HepG2 (cell line): Measurements from ENCODE around the gene RABEP1. TPM values are rescaled to one million over a fixed set of nuclear protein-coding genes. Genes with fewer than 3 reads are reported as not detected.

Experiments used
- ATAC-seq: fragments of 200-7000 bp; cut with Tn5 transposase; 3 replicates; pipeline ENCODE4 v1.9.1; 2020; ENCODE audit warnings: mild to moderate bottlenecking, moderate library complexity
- BruUV-seq: library from RNA; stranded (reverse); fragments of 400-500 nt; replicated peaks from 2 replicates; lab custom pipeline; 2021; lab: Mats Ljungman, UMichigan
- CTCF ChIA-PET: fragments of 300-600 bp; formaldehyde crosslinking; extraction: SDS; loops from one replicate; lab custom pipeline; 2021; ENCODE audit warnings: low total read pairs, inconsistent platforms, low intra/inter-chr PET ratio; lab: Yijun Ruan, JAX
- POLR2A ChIA-PET: fragments of 350-600 bp; sonication (Branson Sonifier 250); formaldehyde crosslinking; loops from one replicate; lab custom pipeline; 2020; ENCODE audit warnings: antibody characterized with exemption, inconsistent platforms; lab: Yijun Ruan, JAX
- DNase-seq: peaks from one replicate; pipeline ENCODE4 v3.0.0-alpha.2; 2015; ENCODE audit warnings: low spot score
- FAIRE-seq: peaks from 3 replicates; lab custom pipeline; 2011; peaks lifted over from hg19 to GRCh38; lab: Jason Lieb, UNC
- H2AFZ ChIP-seq: one replicate; pipeline ENCODE4 v1.6.1; 2011; ENCODE audit warnings: low read length, inconsistent platforms
- H3K27ac ChIP-seq: fragments of 300-600 bp; 3 replicates; pipeline ENCODE4 v1.8.0; 2011; ENCODE audit warnings: mixed run types, mild to moderate bottlenecking, mixed read lengths, low read length, inconsistent platforms; ENCODE audit not compliant: insufficient read depth; ENCODE audit errors: extremely low read length
- H3K27me3 ChIP-seq, 2 experiments: fragments of 200-600 bp in 1 of 2; 2 replicates in 1 of 2; 3 replicates in 1 of 2; pipeline versions ENCODE4 v1.6.0 to v1.8.0; 2011; ENCODE audit warnings: low read length in 2 of 2, mild to moderate bottlenecking in 2 of 2, moderate library complexity in 2 of 2, inconsistent platforms in 1 of 2; ENCODE audit not compliant: insufficient read depth in 2 of 2, control insufficient read depth in 1 of 2
- H3K36me3 ChIP-seq, 2 experiments: fragments of 200-600 bp in 1 of 2; replicated peaks in 1 of 2; 2 replicates in 1 of 2; 3 replicates in 1 of 2; pipeline versions ENCODE4 v1.5.1 to v1.8.0; 2011; ENCODE audit warnings: low read length in 2 of 2, inconsistent platforms in 1 of 2; ENCODE audit not compliant: insufficient read depth in 2 of 2, control insufficient read depth in 1 of 2
- H3K4me1 ChIP-seq: 2 replicates; pipeline ENCODE4 v1.5.1; 2012; ENCODE audit warnings: low read length, inconsistent platforms; ENCODE audit not compliant: insufficient read depth
- H3K4me2 ChIP-seq: 2 replicates; pipeline ENCODE4 v1.6.0; 2011; ENCODE audit warnings: low read depth, low read length, inconsistent platforms
- H3K4me3 ChIP-seq, 3 experiments: fragments of 200-600 bp in 1 of 3; sonication (generic), shearing (Covaris generic) in 1 of 3; replicated peaks in 1 of 3; 2 replicates each; pipeline ENCODE4 v1.5.1; 2011 to 2016; ENCODE audit warnings: low read length in 3 of 3, inconsistent platforms in 2 of 3, low read depth in 2 of 3, mild to moderate bottlenecking in 2 of 3, control low read depth in 1 of 3, mixed read lengths in 1 of 3; ENCODE audit not compliant: insufficient read depth in 1 of 3
- H3K79me2 ChIP-seq: one replicate; pipeline ENCODE4 v1.6.1; 2011; ENCODE audit warnings: low read length, inconsistent platforms; ENCODE audit not compliant: insufficient read depth
- H3K9ac ChIP-seq: 2 replicates; pipeline ENCODE4 v1.6.0; 2011; ENCODE audit warnings: mild to moderate bottlenecking, low read depth, low read length, inconsistent platforms; ENCODE audit not compliant: insufficient read depth
- H3K9me3 ChIP-seq: 2 replicates; pipeline ENCODE4 v1.5.1; 2012; ENCODE audit warnings: mild to moderate bottlenecking, low read length
- H4K20me1 ChIP-seq: 2 replicates; pipeline ENCODE4 v1.6.0; 2011; ENCODE audit warnings: inconsistent platforms, mild to moderate bottlenecking, low read length, moderate library complexity; ENCODE audit not compliant: insufficient read depth
- CBX5 ChIP-seq: sonication (generic); formaldehyde crosslinking; IDR thresholded peaks from 2 replicates; pipeline ENCODE4 v1.4.0; 2020; ENCODE audit warnings: missing genetic modification reagents, borderline replicate concordance
- HMG20A ChIP-seq: IDR thresholded peaks from 2 replicates; pipeline ENCODE4 v1.6.1; 2016; ENCODE audit warnings: borderline replicate concordance
- MLLT10 ChIP-seq: sonication (generic); formaldehyde crosslinking; IDR thresholded peaks from 2 replicates; pipeline ENCODE4 v1.4.0; 2020; ENCODE audit warnings: missing genetic modification reagents
- RFXANK ChIP-seq: IDR thresholded peaks from 2 replicates; pipeline ENCODE4 v1.6.1; 2016
- STAT6 ChIP-seq: sonication (generic); formaldehyde crosslinking; IDR thresholded peaks from 2 replicates; pipeline ENCODE4 v1.4.0; 2020; ENCODE audit warnings: missing genetic modification reagents, mild to moderate bottlenecking, borderline replicate concordance
- ZNF557 ChIP-seq: sonication (generic); formaldehyde crosslinking; IDR thresholded peaks from 2 replicates; pipeline ENCODE4 v1.4.0; 2020; ENCODE audit warnings: missing genetic modification reagents
- ZNF670 ChIP-seq: sonication (generic); formaldehyde crosslinking; IDR thresholded peaks from 2 replicates; pipeline ENCODE4 v1.8.0; 2022; ENCODE audit warnings: mild to moderate bottlenecking, missing genetic modification reagents, borderline replicate concordance
- WGBS: methylation state at CpG from one replicate; pipeline ENCODE4 v1.1.6; 2017; ENCODE audit warnings: low lambda C conversion rate; 5-methylcytosine and 5-hydroxymethylcytosine counted together
- in situ Hi-C: cut with HindIII; loops from 2 replicates; pipeline ENCODE4 v1.10.0; 2017; ENCODE audit warnings: low pct_unique_long_range_greater_than_20kb; ENCODE audit not compliant: extremely low pct_ligation_motif_present
- intact Hi-C: fragments of 100-400 bp; cut with micrococcal nuclease; formaldehyde crosslinking; loops from one replicate; pipeline ENCODE4 v1.10.0; 2022; ENCODE audit not compliant: unreplicated experiment
- polyA plus RNA-seq, 8 experiments: library from polyadenylated mRNA; depleted of rRNA in 3 of 8; stranded (reverse) in 7 of 8; unstranded in 1 of 8; fragments of >200 nt; fragmentation: Illumina TruSeq in 4 of 8; extraction: Trizol in 4 of 8; gene quantifications; 2 replicates each; pipeline versions ENCODE4 v1.2.1 to v1.2.3, GENCODE V29; 2011 to 2016; ENCODE audit warnings: low read depth in 4 of 8, missing spikeins in 1 of 8, mixed read lengths in 1 of 8; ENCODE audit not compliant: insufficient read depth in 1 of 8
- total RNA-seq, 5 experiments: library from RNA; depleted of rRNA; stranded (reverse); fragments of >200 nt; fragmentation: Illumina TruSeq; extraction: Trizol; gene quantifications; 2 replicates each; pipeline ENCODE4 v1.2.3, GENCODE V29; 2016; ENCODE audit warnings: low read depth in 1 of 5
- TF ChIP-seq, protein P1 (sequence below): IDR thresholded peaks from 2 replicates; pipeline ENCODE4 v1.4.0; 2020; ENCODE audit warnings: mild to moderate bottlenecking, missing genetic modification reagents
- TF ChIP-seq, protein P2 (sequence below): sonication (generic); formaldehyde crosslinking; IDR thresholded peaks from 2 replicates; pipeline ENCODE4 v1.5.1; 2020; ENCODE audit warnings: missing genetic modification reagents, mild to moderate bottlenecking, borderline replicate concordance

Gene RABEP1
- total and polyA plus RNA-seq, 2 of the 13 experiments (the other 11 are each of a cell fraction or from before 2014, with no cell fraction given), result 13.7 to 41.5 TPM

- TF ChIP-seq HMG20A (CRISPR knock-in tag), result no peak
- no peak for TF ChIP-seq ZNF670 (CRISPR knock-in tag)
- TF ChIP-seq RFXANK, result no peak
- no peak for TF ChIP-seq STAT6 (CRISPR knock-in tag)
- TF ChIP-seq CBX5 (CRISPR knock-in tag), result no peak
- no peak for TF ChIP-seq ZNF557 (CRISPR knock-in tag)
- TF ChIP-seq MLLT10 (CRISPR knock-in tag), result no peak
- TF ChIP-seq, protein P1, sequence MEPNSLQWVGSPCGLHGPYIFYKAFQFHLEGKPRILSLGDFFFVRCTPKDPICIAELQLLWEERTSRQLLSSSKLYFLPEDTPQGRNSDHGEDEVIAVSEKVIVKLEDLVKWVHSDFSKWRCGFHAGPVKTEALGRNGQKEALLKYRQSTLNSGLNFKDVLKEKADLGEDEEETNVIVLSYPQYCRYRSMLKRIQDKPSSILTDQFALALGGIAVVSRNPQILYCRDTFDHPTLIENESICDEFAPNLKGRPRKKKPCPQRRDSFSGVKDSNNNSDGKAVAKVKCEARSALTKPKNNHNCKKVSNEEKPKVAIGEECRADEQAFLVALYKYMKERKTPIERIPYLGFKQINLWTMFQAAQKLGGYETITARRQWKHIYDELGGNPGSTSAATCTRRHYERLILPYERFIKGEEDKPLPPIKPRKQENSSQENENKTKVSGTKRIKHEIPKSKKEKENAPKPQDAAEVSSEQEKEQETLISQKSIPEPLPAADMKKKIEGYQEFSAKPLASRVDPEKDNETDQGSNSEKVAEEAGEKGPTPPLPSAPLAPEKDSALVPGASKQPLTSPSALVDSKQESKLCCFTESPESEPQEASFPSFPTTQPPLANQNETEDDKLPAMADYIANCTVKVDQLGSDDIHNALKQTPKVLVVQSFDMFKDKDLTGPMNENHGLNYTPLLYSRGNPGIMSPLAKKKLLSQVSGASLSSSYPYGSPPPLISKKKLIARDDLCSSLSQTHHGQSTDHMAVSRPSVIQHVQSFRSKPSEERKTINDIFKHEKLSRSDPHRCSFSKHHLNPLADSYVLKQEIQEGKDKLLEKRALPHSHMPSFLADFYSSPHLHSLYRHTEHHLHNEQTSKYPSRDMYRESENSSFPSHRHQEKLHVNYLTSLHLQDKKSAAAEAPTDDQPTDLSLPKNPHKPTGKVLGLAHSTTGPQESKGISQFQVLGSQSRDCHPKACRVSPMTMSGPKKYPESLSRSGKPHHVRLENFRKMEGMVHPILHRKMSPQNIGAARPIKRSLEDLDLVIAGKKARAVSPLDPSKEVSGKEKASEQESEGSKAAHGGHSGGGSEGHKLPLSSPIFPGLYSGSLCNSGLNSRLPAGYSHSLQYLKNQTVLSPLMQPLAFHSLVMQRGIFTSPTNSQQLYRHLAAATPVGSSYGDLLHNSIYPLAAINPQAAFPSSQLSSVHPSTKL (CRISPR knock-in tag), result no peak
- TF ChIP-seq, protein P2, sequence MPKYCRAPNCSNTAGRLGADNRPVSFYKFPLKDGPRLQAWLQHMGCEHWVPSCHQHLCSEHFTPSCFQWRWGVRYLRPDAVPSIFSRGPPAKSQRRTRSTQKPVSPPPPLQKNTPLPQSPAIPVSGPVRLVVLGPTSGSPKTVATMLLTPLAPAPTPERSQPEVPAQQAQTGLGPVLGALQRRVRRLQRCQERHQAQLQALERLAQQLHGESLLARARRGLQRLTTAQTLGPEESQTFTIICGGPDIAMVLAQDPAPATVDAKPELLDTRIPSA (CRISPR knock-in tag), result no peak
- no peak for ATAC-seq
- no peaks in the 10 kb centered on the region for H3K9me3 ChIP-seq
- no TSS peak for BruUV-seq
- no peak for FAIRE-seq
- peaks cover 24% of the 10 kb centered on the region for H3K4me1 ChIP-seq
- POLR2A ChIA-PET, result no interaction called here
- WGBS, result 97% methylated on average over 3 of the region's 3 CpGs
- CTCF ChIA-PET, result no interaction called here
- H4K20me1 ChIP-seq, result no peaks in the 10 kb centered on the region; the same call in 1 of the 2 replicates
- H3K27me3 ChIP-seq, result no peaks in the 10 kb centered on the region; a peak in 1 of 5 replicates
- in situ Hi-C loops (no loop called here), intact Hi-C loops (no loop called here)
- no peak overlapping the region for H3K4me2 ChIP-seq
- H3K9ac ChIP-seq, result no peak overlapping the region
- peaks cover 24% of the 10 kb centered on the region for H3K79me2 ChIP-seq
- H3K4me3 ChIP-seq, result no peak overlapping the region
- no peak overlapping the region for H3K27ac ChIP-seq
- no peak for DNase-seq
- H2AFZ ChIP-seq, result no peak overlapping the region
- H3K36me3 ChIP-seq, result peaks cover 27 to 70% of the 10 kb centered on the region in 2 experiments
Observed at GRCh38 chr17:5425826-5426225, 143.7 kb downstream of the RABEP1 start.
